Gastroesophageal sphincter (tissue), 3 donors: Measurements from ENCODE around the gene ELMO1.

Source experiments
- EP300 ChIP-seq: sonication (generic); formaldehyde crosslinking; IDR thresholded peaks from one replicate; pipeline ENCODE4 v1.6.1; 2017; ENCODE audit warnings: antibody characterized with exemption, mild to moderate bottlenecking
- POLR2A ChIP-seq, 2 donors: fragments of 450-650 bp; IDR thresholded peaks; one replicate each; pipeline ENCODE4 v1.6.1; 2017; ENCODE audit warnings: antibody characterized with exemption in 2 of 2, mild to moderate bottlenecking in 2 of 2, moderate library complexity in 1 of 2
- TF ChIP-seq, protein P1 (sequence below), 4 experiments: fragments of 200-600 bp in 2 of 4; fragments of 450-650 bp in 2 of 4; sonication (generic) in 1 of 4; IDR thresholded peaks; one replicate each; pipeline ENCODE4 v1.5.1; 2017 to 2019; ENCODE audit warnings: antibody characterized with exemption in 4 of 4, mild to moderate bottlenecking in 2 of 4, moderate library complexity in 2 of 4

DNA sequence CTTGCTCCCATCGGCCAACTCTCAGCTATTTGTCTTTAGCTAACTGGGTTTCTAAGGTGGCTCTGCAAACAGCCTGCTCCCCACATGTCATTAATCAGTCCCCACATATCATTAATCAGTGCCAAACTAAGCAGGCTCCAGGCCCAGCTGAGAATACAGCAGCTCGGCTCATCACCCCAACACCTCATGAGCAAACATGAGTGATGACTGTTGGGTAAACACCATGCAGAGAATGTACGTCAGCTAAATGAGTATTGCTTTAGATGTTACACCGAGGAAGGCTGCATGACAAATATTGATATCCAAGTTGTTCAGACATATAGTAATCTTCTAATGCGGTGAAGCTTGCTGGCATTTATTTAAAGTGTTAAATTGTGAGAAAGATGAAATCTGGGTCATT lies 536.9 kb downstream of the ELMO1 start:
- TF ChIP-seq, protein P1, sequence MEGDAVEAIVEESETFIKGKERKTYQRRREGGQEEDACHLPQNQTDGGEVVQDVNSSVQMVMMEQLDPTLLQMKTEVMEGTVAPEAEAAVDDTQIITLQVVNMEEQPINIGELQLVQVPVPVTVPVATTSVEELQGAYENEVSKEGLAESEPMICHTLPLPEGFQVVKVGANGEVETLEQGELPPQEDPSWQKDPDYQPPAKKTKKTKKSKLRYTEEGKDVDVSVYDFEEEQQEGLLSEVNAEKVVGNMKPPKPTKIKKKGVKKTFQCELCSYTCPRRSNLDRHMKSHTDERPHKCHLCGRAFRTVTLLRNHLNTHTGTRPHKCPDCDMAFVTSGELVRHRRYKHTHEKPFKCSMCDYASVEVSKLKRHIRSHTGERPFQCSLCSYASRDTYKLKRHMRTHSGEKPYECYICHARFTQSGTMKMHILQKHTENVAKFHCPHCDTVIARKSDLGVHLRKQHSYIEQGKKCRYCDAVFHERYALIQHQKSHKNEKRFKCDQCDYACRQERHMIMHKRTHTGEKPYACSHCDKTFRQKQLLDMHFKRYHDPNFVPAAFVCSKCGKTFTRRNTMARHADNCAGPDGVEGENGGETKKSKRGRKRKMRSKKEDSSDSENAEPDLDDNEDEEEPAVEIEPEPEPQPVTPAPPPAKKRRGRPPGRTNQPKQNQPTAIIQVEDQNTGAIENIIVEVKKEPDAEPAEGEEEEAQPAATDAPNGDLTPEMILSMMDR (IDR thresholded peaks at IDR 0.05): no peak
- no peak for TF ChIP-seq POLR2A (IDR thresholded peaks at IDR 0.05)
- TF ChIP-seq EP300: no peak
